Measurements from ENCODE around the gene RIN1.

The RIN1 gene

DNA sequence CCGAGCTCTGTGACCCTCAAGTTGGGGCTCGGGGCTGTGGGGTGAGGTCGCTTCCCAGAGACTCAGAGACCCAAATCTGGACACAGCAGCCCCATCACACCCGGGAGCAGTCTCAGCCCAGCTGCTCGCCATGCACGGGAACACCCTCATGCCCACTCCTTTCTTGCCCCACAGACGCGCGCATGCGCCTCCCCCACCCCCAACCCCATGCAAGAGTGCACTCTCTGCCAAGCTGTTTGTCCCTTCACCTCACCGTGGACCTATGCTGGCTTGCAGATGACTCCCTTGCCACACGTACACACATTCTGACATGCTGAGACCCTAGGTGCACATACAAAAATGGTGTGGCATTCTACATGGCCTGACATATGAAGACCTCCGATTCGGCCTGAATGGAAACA lies 18.9 kb downstream of the RIN1 start:
- Histone ChIP-seq H3K4me3 (ENCODE audit: insufficient read depth, low read depth, low read length) (no peak overlapping the region), H3K4me1 (ENCODE audit: control insufficient read depth, insufficient read depth, low read length) (peaks cover 34% of the 10 kb centered on the region), H3K27ac (ENCODE audit: insufficient read depth, low read depth, low read length, poor library complexity, severe bottlenecking) (peak overlapping the region; percentile 36), H3K27me3 (ENCODE audit: control insufficient read depth, insufficient read depth, low read length, poor library complexity, severe bottlenecking) (peaks cover 11% of the 10 kb centered on the region), H3K36me3 (ENCODE audit: control insufficient read depth, insufficient read depth, low read length) (no peaks in the 10 kb centered on the region), H3K9me3 (ENCODE audit: control insufficient read depth, low read length) (no peaks in the 10 kb centered on the region)
- WGBS, 2 experiments, result 40% methylated on average over 14 of the region's 14 CpGs

DNA sequence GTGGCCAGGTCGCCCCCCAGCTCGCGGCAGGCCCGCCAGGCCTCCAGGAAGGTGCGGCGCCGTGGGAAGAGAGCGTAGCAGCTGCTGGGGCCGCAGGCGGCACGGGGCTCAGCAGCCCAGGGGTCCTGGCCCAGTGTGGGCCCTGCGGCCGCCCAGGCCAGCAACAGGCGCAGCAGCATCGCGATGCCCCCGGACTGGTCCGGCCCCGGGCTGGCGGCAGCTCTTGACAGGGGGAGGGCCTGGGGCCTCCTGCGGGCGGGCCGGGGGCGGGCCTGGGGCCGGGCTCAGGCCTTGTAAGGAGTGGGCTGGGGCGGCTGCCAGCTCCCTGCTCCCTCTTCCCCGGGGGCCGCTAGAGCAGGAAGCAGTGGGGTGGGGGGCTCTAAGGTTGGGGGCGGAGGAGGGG lies 19.4 kb downstream of the RIN1 start, which contains the start of gene CD248:
TSS of gene CD248 (minus strand) at position 196 of the 403 bp plus-strand sequence. CDS start at position 179, 17 bp downstream.
- Histone ChIP-seq H3K36me3 (ENCODE audit: control insufficient read depth, insufficient read depth, low read length) (no peaks in the 10 kb centered on the region), H3K27ac (ENCODE audit: insufficient read depth, low read depth, low read length, poor library complexity, severe bottlenecking) (peak within 1 kb of the TSS; percentile 36), H3K27me3 (ENCODE audit: control insufficient read depth, insufficient read depth, low read length, poor library complexity, severe bottlenecking) (peaks cover 11% of the 10 kb centered on the region), H3K4me1 (ENCODE audit: control insufficient read depth, insufficient read depth, low read length) (peaks cover 34% of the 10 kb centered on the region), H3K9me3 (ENCODE audit: control insufficient read depth, low read length) (no peaks in the 10 kb centered on the region), H3K4me3 (ENCODE audit: insufficient read depth, low read depth, low read length) (no peak within 1 kb of the TSS)
- 22 to 24% methylated on average over 29 of the region's 29 CpGs for WGBS, 2 experiments

DNA sequence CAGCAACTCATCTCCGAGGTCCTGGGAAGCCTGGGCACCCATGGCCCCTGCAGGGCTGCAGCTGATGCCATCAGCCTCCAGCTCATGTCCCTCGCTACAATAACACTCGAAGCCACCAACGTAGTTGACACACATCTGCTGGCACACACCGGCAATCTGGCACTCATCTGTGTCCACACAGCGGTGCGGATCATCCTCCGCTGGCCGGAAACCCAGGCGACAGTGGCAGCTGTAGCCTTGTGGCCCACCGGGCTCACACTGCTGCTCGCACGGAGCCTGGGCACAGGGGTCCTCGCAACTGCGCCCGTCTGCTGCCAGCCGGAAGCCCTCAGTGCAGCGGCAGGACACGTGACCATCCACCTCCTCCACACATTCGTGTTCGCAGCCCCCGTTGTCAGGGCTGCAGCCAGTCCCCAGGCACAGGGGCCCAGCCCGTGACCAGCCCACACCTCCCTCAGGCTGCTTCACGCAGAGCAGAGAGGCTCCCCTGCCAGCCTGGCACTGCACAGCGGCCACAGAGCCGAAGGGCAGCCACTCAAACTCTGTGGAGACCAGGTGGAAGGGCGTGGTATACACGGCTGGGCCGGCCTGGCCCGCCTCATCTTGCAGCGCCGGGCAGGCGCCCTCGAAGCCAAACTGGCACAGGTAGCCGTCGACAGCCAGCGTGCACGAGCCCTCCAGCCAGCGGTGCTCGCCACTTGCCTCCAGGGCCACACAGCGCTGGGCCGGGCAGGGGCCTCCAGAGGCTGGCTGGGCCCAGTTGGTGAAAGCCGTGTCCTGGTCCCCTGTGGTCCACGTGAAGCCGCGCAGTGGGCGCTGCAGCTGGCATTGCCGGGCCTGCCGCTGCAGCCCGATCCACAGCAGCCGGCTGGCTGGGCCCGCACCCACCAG lies 20.1 kb downstream of the RIN1 start:
- no peak overlapping the region for H3K4me3 ChIP-seq (ENCODE audit: insufficient read depth, low read depth, low read length)
- H3K9me3 ChIP-seq (ENCODE audit: control insufficient read depth, low read length), result no peaks in the 10 kb centered on the region
- peaks cover 13% of the 10 kb centered on the region for H3K27me3 ChIP-seq (ENCODE audit: control insufficient read depth, insufficient read depth, low read length, poor library complexity, severe bottlenecking)
- peaks cover 34% of the 10 kb centered on the region for H3K4me1 ChIP-seq (ENCODE audit: control insufficient read depth, insufficient read depth, low read length)
- H3K36me3 ChIP-seq (ENCODE audit: control insufficient read depth, insufficient read depth, low read length), result no peaks in the 10 kb centered on the region
- no peak overlapping the region for H3K27ac ChIP-seq (ENCODE audit: insufficient read depth, low read depth, low read length, poor library complexity, severe bottlenecking)
- 92% methylated on average over 52 of the region's 52 CpGs for WGBS, 2 experiments

DNA sequence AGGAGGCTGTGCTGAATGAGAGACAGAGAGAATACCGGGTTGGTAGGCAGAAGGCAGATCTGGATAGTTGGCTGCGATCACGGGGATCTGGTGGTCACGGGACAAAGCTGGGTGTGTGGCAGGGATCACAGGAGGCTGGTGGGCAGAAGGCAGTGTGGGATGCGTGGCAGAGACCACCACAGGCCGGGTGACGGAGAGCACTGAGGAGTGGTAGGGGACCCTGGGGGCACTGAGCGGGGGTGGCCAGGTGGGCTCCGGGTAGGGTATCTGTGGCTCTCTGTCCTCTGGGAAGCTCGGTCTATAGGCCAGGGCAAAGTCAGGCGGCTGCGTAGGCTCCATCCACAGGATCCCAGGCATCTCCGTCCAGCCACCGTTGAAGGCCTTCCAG lies 20.7 kb downstream of the RIN1 start:
- no peaks in the 10 kb centered on the region for H3K9me3 ChIP-seq (ENCODE audit: control insufficient read depth, low read length)
- peaks cover 17% of the 10 kb centered on the region for H3K27me3 ChIP-seq (ENCODE audit: control insufficient read depth, insufficient read depth, low read length, poor library complexity, severe bottlenecking)
- H3K4me1 ChIP-seq (ENCODE audit: control insufficient read depth, insufficient read depth, low read length), result peaks cover 34% of the 10 kb centered on the region
- no peak overlapping the region for H3K4me3 ChIP-seq (ENCODE audit: insufficient read depth, low read depth, low read length)
- H3K27ac ChIP-seq (ENCODE audit: insufficient read depth, low read depth, low read length, poor library complexity, severe bottlenecking), result no peak overlapping the region
- no peaks in the 10 kb centered on the region for H3K36me3 ChIP-seq (ENCODE audit: control insufficient read depth, insufficient read depth, low read length)
- 94 to 96% methylated on average over 14 of the region's 14 CpGs for WGBS, 2 experiments

DNA sequence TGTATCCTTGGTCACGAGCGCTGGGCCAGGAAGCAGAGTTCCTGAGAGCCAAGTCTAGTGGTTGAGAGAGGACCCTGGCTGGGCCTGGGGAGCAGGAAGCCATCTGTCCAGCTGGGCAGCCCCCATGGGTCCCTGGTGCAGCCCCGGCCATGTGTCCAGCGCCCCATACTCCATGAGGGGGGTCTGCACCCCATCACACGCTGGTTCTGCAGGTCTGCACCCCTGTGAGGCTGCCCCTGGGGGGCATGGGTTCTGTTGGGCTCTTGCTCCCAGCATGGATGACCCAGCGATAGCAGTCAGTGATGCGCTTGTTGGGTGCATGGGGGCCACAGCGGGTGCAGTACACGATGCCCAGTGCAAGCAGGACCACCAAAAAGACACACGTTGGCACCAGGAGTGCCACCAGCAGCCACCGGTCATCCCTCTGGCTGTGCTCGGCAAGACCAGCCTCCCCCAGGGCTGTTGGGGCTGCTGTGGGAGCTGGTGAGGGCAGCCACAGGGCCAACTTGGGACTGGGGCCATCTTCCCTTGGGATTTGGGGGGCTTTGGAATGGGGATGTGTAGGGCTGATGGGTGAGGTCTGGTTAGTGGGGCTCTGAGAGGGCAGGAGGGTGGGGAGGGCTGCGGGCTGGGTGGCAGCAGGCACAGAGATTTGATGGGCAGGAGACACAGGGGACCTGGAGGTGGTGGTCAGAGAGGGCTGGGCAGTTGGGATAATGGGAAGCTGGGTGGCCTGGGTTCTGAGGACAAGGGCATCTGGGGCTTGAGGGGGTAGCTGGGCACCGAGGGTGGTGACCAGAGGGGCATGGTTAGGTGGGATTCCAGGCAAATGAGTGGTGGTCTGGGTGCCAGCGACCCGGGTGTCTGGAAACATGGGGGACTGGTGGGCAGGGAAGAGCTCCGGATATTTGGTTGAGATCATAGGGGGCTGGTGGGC lies 21.4 kb downstream of the RIN1 start:
- H3K36me3 ChIP-seq (ENCODE audit: control insufficient read depth, insufficient read depth, low read length), result no peaks in the 10 kb centered on the region
- no peak overlapping the region for H3K27ac ChIP-seq (ENCODE audit: insufficient read depth, low read depth, low read length, poor library complexity, severe bottlenecking)
- peaks cover 34% of the 10 kb centered on the region for H3K4me1 ChIP-seq (ENCODE audit: control insufficient read depth, insufficient read depth, low read length)
- H3K9me3 ChIP-seq (ENCODE audit: control insufficient read depth, low read length), result no peaks in the 10 kb centered on the region
- 94 to 96% methylated on average over 17 of the region's 17 CpGs for WGBS, 2 experiments
- H3K4me3 ChIP-seq (ENCODE audit: insufficient read depth, low read depth, low read length), result no peak overlapping the region
- peaks cover 17% of the 10 kb centered on the region for H3K27me3 ChIP-seq (ENCODE audit: control insufficient read depth, insufficient read depth, low read length, poor library complexity, severe bottlenecking)

DNA sequence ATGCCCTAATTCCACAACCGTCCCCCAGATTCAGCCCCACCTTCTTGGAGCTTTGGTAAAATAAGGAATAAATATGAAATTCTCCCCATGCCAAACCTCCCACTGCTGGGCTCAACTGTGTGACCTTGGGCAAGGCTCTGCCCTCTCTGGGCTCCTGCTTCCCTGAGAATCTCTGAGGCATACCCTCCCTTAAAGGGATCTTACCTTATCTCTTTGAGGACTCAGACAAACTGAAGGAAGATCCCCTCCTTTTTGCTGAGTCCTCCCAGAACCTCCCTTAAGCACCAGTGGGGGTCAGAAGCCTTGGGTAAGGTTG lies 22.1 kb downstream of the RIN1 start:
- Histone ChIP-seq H3K27me3 (ENCODE audit: control insufficient read depth, insufficient read depth, low read length, poor library complexity, severe bottlenecking) (peaks cover 17% of the 10 kb centered on the region), H3K9me3 (ENCODE audit: control insufficient read depth, low read length) (no peaks in the 10 kb centered on the region), H3K4me3 (ENCODE audit: insufficient read depth, low read depth, low read length) (no peak overlapping the region), H3K4me1 (ENCODE audit: control insufficient read depth, insufficient read depth, low read length) (peaks cover 34% of the 10 kb centered on the region), H3K36me3 (ENCODE audit: control insufficient read depth, insufficient read depth, low read length) (no peaks in the 10 kb centered on the region), H3K27ac (ENCODE audit: insufficient read depth, low read depth, low read length, poor library complexity, severe bottlenecking) (no peak overlapping the region)
- whole genome bisulfite sequencing, 2 experiments, result 63 to 80% methylated on average over 1 of the region's 1 CpG

DNA sequence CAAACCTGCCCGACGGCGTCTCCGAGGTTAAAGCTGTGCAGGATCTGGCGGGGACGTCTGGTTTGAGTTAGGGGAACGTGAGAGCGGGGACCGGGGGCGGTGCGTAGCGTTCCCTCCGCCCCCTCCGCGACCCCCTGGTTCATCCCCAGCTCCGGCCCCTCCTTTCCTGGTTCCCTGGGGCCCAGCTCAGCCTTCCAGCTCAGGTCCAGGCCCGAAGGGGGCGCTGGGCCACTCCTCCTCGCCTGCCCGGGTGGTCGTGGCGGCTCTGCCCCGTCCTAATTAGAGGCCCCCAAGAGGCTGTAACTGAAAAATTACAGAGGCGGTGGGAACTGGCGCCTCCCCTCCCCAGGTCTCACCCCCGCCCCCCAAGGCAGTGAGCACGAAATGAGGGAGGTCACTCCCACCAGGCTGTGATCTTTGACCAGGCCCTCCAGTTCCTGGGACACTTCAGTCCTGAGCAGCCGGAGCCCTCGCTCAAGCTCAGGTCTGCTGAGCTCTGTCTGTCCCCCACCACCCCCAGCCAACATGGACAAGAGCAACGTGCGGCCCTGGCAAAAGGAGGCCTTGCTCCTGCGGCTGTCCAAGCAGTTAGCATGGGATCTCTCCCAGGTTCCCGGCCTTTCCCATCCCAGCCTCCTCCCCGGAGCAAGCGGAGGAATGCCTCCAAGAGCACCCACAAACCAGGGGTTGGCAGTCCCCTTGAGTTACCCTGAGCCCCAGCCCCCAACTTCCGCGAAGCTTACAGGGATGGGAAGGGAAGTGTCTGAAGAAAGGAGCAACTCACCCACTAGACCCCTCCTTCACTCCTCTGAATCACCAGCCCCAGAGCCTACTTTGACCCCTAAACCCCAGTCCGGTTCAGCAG lies 22.7 kb downstream of the RIN1 start:
- no peaks in the 10 kb centered on the region for H3K9me3 ChIP-seq (ENCODE audit: control insufficient read depth, low read length)
- WGBS, 2 experiments, result 21 to 22% methylated on average over 38 of the region's 38 CpGs
- H3K4me1 ChIP-seq (ENCODE audit: control insufficient read depth, insufficient read depth, low read length), result peaks cover 34% of the 10 kb centered on the region

DNA sequence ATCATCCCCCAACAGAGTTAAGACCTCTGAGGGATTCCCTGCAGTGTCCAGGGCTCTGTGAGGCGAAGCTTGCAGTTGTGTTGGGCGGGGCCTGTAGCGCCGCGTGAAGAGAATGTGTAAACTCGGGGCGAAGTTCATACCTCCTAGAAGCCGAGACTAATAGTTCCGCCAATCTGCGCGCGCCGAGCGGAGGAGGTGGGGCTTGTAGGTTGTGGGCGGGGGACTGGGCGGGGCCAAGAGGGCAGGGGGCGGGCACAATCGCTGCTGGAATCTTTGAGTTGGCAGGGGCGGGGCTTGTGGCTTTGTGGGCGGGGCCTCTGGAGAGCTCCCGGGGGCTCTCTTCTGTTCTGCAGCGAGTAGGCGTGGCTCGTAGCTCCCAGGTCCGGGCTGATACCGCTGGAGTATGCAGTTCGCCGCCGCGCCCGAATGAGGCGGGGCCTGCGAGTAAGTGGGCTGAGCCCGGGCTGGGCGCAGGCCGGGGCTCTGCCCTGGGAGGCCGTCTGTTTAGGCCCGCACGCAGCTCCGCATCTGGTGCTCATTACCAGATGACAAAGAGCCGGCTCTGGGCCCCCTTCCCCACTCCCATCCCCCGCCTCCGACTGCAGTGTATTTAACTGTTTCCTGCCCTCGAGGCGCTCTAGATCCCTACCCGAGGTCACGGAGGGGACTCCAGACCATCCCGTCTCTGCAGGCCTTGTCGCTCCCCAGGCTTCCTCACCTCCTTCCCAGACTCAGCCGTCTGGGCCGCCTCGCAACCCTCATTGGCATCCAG lies 23.5 kb downstream of the RIN1 start:
- H3K27me3 ChIP-seq (ENCODE audit: control insufficient read depth, insufficient read depth, low read length, poor library complexity, severe bottlenecking), result peaks cover 17% of the 10 kb centered on the region
- peaks cover 25% of the 10 kb centered on the region for H3K4me1 ChIP-seq (ENCODE audit: control insufficient read depth, insufficient read depth, low read length)
- WGBS, 2 experiments, result 1% methylated on average over 52 of the region's 52 CpGs
- no peaks in the 10 kb centered on the region for H3K36me3 ChIP-seq (ENCODE audit: control insufficient read depth, insufficient read depth, low read length)
- H3K4me3 ChIP-seq (ENCODE audit: insufficient read depth, low read depth, low read length), result peak overlapping the region; percentile 36
- H3K9me3 ChIP-seq (ENCODE audit: control insufficient read depth, low read length), result no peaks in the 10 kb centered on the region
- H3K27ac ChIP-seq (ENCODE audit: insufficient read depth, low read depth, low read length, poor library complexity, severe bottlenecking), result peak overlapping the region; percentile 93

More for the DNA sequence above, 22.7 kb downstream of the RIN1 start:
- Histone ChIP-seq H3K36me3 (ENCODE audit: control insufficient read depth, insufficient read depth, low read length) (no peaks in the 10 kb centered on the region), H3K27me3 (ENCODE audit: control insufficient read depth, insufficient read depth, low read length, poor library complexity, severe bottlenecking) (peaks cover 17% of the 10 kb centered on the region), H3K27ac (ENCODE audit: insufficient read depth, low read depth, low read length, poor library complexity, severe bottlenecking) (peak overlapping the region; percentile 93), H3K4me3 (ENCODE audit: insufficient read depth, low read depth, low read length) (peak overlapping the region; percentile 36)

DNA sequence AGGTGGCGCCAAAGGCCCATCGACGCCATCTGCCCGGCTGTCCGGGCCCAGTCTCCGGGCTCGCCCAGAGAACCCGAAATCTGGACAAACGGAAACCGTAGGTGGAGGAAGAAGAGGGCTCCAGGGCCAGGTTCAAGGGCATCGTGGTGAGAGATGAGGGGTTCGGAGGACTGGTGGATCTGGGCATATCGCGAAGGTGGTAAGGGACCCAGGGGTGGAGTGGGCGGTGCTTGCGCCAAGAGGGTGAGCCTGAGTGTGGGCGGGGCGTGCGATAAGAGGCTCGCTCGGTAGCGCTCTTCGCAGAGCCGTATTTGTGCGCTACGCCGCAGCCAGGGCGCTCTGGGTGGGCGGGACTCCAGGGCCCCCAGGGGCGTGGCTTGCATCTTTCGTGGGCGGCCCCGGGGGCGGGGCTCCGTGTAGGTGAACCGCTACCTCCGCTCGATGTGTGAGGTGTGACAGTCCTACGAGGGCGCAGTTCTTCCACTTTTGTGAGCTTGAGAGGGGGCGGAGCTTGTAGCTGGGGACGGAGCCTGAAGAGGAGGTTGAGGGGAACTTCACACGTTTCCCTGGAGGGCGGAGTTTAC lies 24.2 kb downstream of the RIN1 start:
- Histone ChIP-seq H3K4me3 (ENCODE audit: insufficient read depth, low read depth, low read length) (peak overlapping the region; percentile 36), H3K4me1 (ENCODE audit: control insufficient read depth, insufficient read depth, low read length) (peaks cover 19% of the 10 kb centered on the region), H3K36me3 (ENCODE audit: control insufficient read depth, insufficient read depth, low read length) (no peaks in the 10 kb centered on the region), H3K9me3 (ENCODE audit: control insufficient read depth, low read length) (no peaks in the 10 kb centered on the region), H3K27me3 (ENCODE audit: control insufficient read depth, insufficient read depth, low read length, poor library complexity, severe bottlenecking) (peaks cover 17% of the 10 kb centered on the region), H3K27ac (ENCODE audit: insufficient read depth, low read depth, low read length, poor library complexity, severe bottlenecking) (peak overlapping the region; percentile 76)
- whole genome bisulfite sequencing, 2 experiments, result 0 to 1% methylated on average over 44 of the region's 44 CpGs
